NCI-H1417 (cell line): Measurements from ENCODE around the gene ATP2B1.
A peak's percentile ranks its signal among the peaks of the same experiment; 100 is the strongest.

Experiments
- DNase-seq, 3 experiments: peaks; one replicate each; lab custom pipeline; 2025; lab: John Stamatoyannopoulos, UW

Gene ATP2B1

GRCh38 chr12:89708565-89709156 lies at the start of gene ATP2B1:
Gene ATP2B1 (minus strand): TSS chr12:89708838. CDS start chr12:89655886, 52,952 bp downstream.
- DNase-seq = peak; percentile 90 to 97 (median 95)

GRCh38 chr12:89757987-89758386 lies 49.3 kb upstream of the ATP2B1 start:
- peak in 1 of 3 experiments; percentile 55 for DNase-seq

- no peak for DNase-seq
Measured at GRCh38 chr12:89756585-89757398, 48.2 kb upstream of the ATP2B1 start.

DNA sequence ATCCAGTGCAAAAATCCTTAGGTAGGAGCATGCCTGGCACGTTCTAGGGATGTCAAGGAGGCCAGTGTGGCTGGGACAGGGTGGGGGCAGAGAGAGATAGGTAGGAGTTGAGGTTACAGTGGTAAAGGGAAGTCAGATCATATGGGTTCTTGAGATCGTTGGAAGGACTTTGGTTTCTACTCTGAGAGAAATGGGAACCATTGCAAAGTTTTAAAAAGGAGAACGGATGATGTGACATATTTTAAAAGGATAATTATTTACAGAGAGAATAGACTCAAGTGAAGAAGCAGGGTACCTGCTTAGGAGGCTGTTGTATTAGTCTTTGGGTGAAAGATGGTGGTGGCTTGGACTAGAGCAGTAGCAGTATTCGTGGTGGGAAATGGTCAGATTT lies 47.6 kb upstream of the ATP2B1 start:
- no peak for DNase-seq

- no peak for DNase-seq
Measured at GRCh38 chr12:89753997-89754396, 45.4 kb upstream of the ATP2B1 start.

GRCh38 chr12:89752341-89752740 lies 43.7 kb upstream of the ATP2B1 start:
- no peak for DNase-seq

DNA sequence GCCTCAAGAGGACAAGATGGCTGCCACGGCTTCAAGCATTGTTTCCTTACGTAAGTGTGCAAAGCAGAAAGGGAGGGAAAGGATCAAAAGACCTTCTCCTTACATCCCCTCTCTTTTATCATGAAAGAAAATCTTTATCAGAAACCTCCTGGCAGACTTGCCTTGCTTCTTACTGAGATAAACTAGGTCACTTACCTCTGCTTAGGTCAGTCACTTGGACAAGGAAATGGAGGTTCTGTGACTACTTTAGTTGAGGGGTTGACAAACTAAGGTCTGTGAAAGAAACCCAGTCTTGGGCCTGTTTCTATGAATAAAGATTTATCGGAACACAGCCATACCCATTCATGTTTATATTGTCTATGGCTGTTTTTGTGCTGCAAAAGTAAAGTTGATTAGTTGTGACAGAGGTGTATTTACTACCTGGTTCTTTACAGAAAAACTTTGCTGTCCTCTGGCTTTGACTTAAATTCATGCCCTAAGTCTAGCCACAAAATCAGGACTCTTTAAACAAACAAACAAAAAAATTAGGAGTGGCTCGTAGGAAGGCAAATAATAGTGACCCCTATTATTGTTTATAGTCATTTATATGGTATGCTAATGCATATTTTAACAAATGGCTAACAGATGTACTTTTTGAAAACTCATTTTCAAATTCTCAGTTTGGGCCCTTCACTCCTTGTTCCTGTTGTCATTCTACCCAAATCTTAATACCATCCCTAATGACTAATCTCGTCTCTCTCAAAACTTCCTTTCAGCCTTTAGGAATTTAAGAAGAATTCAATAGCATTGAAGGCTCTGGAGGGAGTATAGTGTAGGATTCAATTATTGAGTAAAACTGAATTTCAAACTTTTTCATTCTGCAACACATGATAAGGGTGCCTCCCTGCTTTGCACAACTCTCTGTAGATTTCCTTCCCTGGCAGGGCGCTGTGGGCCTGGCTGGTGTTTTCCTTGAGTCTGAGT lies 42.0 kb upstream of the ATP2B1 start:
- DNase-seq = no peak

GRCh38 chr12:89748791-89749190 lies 40.2 kb upstream of the ATP2B1 start:
- DNase-seq = no peak

DNA sequence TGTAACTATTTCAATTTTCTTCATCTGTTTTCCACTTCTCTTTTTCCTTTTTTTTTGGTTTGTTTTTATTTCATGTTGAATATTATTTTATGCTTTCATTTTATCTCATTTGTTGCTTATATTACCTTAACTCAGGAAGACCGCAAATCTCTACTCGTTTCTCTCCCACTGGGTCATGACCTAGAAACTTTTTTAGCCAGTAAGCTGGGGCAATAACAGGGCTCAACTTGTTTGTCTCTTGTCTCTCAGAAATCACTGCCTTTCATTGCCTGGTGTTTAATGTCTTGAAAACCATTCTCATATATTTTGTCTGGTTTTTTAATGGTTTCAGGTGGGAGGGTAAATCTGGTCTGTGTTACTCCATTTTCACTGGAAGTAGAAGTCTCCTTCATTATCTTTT lies 36.6 kb upstream of the ATP2B1 start:
- DNase-seq = no peak

DNA sequence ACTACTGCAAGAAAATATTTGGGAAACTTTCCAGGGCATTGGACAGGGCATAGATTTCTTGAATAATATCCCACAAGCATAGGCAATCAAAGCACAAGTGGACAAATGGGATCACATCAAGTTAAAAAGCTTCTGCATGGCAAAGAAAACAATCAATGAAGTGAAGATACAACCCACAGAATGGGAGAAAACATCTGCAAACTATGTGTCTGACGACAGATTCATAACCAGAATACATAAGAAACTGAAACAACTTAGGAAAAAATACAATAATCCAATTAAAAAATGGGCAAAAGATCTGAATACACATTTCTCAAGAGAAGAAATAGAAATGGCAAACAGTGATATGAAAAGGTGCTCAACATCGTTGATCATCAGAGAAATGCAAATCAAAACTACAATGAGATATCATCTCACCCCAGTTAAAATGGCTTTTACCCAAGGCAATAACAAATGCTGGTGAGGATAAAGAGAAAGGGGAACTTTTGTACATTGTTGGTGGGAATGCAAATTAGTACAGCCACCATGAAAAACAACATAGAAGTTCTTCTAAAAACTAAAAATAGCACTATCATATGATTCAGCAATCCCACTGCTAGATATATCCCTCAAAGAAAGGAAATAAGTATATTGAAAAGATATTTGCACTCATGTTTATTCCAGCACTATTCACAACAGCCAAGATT lies 33.8 kb upstream of the ATP2B1 start:
- DNase-seq = no peak

GRCh38 chr12:89740943-89741342 lies 32.3 kb upstream of the ATP2B1 start:
- DNase-seq = no peak

DNA sequence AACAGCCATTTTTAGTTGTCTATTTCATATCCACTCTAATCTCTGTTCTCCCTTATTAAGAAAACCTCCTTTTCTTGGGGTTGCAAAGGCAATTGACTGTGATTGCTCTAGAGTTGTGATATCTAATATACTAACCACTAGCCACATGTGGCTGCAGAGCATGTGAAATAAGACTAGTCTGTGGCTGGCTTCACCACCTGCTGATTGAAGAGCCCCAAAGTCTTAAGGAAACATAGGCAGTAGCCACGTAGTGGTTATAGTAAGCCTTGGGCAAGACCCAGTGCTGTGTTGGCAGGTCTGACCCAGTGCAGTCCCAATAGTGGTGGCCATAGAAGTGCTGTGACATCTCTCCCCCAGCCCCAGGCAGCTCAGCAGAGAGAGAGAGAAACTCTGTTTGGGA lies 28.4 kb upstream of the ATP2B1 start:
- no peak for DNase-seq

GRCh38 chr12:89733579-89734201 lies 25.1 kb upstream of the ATP2B1 start:
- DNase-seq = no peak

DNA sequence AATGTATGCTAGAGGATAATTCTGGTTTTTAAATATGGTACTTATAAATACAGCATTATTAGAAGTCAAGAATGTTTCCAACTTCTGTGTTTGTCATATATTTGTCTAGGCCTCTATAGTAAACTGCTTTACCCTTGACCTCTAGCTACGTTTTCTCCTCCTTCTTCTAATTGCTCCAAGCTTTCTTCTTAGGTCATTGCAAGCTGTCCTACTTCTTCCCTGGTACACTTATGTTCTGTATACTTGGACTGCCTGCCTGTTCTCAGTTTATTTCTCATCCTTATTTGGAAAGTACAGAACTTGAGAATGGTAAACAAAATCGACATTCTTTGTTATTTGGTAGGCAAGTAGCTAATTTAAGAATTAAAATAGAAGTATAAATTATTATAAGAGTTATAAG lies 23.9 kb upstream of the ATP2B1 start:
- no peak for DNase-seq

DNA sequence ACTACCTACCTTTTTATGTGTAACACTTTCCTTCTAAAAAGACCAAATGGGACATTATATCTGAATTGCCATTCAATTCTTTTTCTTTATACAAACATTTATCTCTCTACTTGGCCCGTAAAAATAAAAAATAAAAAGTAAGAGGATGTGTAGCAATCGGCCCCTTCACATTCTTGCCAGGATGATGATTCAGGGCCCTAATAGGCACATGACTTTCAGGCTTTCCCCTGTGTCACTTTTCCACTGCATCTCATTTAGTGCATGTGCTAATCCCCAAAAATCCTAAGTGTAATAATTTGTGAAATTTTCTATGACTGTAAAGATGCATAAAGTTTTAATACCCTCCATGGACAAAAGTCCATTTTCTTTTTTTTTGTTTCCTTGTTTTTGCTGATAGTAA lies 23.0 kb upstream of the ATP2B1 start:
- peak in 1 of 3 experiments; percentile 56 for DNase-seq

GRCh38 chr12:89731089-89731488 lies 22.5 kb upstream of the ATP2B1 start:
- DNase-seq = no peak

- DNase-seq = no peak
Measured at GRCh38 chr12:89729946-89730459, 21.4 kb upstream of the ATP2B1 start.

DNA sequence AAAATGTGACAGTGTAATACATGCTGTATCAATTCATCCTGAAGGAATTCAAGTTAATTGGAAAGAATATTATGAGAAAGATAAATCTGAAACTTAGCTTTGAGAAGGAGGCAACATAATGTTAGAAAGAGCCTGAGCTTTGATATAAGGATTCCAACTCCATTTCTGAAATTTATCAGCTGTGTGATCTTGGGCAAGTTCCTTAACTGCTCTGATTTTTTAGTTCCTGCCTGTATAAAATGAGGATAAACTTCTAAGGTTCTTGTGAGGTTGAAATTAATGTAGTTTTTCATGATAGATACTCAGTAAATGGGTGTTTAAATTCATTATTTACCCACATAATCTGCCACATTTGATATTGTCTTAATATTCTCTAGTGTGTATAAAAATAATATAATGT lies 14.6 kb upstream of the ATP2B1 start:
- DNase-seq = no peak

GRCh38 chr12:89721291-89721987 lies 12.8 kb upstream of the ATP2B1 start:
- no peak for DNase-seq

DNA sequence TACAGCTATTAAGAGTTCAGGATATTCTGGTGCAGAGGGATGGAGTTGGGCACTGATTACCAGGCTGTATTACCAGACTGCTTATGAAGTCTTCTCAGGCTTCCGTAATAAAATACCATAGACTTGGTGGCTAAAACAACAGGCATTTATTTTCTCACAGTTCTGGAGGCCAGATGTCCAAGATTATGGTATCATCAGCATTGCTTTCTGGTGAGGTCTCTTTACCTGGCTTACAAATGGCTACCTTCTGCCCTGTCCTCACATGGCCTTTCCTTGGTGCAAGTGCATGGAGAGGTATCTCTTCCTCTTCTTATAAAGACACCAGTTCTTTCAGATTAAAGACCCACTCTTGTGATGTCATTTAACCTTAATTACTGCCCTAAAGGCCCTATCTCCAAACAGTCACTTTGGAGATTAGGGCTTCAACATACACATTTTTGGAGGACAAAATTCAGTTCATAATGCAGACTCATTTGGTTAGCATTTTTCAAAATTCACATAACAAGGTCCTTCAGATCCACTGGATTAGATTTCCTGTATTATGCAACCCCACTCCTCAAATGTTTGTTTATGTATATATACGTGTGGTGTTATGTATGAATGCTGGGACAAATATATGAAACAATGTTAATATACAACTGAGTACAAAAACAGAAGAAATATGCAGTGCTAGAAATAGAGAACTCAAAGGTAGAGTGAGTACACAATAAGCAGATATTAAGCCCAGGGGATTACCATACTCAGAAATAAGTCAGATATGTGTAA lies 9.3 kb upstream of the ATP2B1 start:
- DNase-seq = no peak
